Breast epithelium (tissue), 4 donors: Measurements from ENCODE around the gene SLC6A7. TPM values are rescaled to one million over a fixed set of nuclear protein-coding genes. Genes with fewer than 3 reads are reported as not detected.

Experiments used
- DNase-seq, 2 donors: peaks; one replicate each; pipeline ENCODE4 v3.0.0-alpha.2; 2019; ENCODE audit warnings: low spot score in 2 of 2
- H3K27ac ChIP-seq, 2 donors: fragments of 200-600 bp; sonication (generic) in 1 of 2; one replicate each; pipeline ENCODE4 v1.5.1; 2016 to 2019; ENCODE audit warnings: mild to moderate bottlenecking in 1 of 2
- H3K27me3 ChIP-seq, 2 donors: fragments of 200-600 bp; sonication (generic) in 1 of 2; one replicate each; pipeline versions ENCODE4 v1.5.1 to v1.6.0; 2017 to 2019; ENCODE audit warnings: control low read depth in 1 of 2, mild to moderate bottlenecking in 1 of 2
- H3K36me3 ChIP-seq: fragments of 200-600 bp; one replicate; pipeline ENCODE4 v1.5.1; 2019
- H3K4me1 ChIP-seq, 2 donors: fragments of 200-600 bp; sonication (generic); one replicate each; pipeline ENCODE4 v1.5.1; 2016 to 2019; ENCODE audit warnings: control low read depth in 1 of 2
- H3K4me3 ChIP-seq, 3 donors: fragments of 200-600 bp; sonication (generic); 1 replicate in 2 of 3; 2 replicates in 1 of 3; pipeline ENCODE4 v1.5.1; 2016 to 2019; ENCODE audit warnings: mild to moderate bottlenecking in 3 of 3, moderate library complexity in 2 of 3
- H3K9me3 ChIP-seq, 2 donors: fragments of 200-600 bp; sonication (generic) in 1 of 2; one replicate each; pipeline ENCODE4 v1.5.1; 2016 to 2019; ENCODE audit warnings: control low read depth in 1 of 2
- CTCF ChIP-seq, 3 donors: fragments of 450-650 bp; IDR thresholded peaks; one replicate each; pipeline ENCODE4 v1.5.1; 2016 to 2017; ENCODE audit warnings: antibody characterized with exemption in 3 of 3, mild to moderate bottlenecking in 3 of 3, moderate library complexity in 3 of 3
- POLR2A ChIP-seq: fragments of 450-650 bp; IDR thresholded peaks from one replicate; pipeline ENCODE4 v1.6.1; 2016; ENCODE audit warnings: antibody characterized with exemption, mild to moderate bottlenecking, moderate library complexity
- POLR2AphosphoS5 ChIP-seq, 3 donors: sonication (generic); formaldehyde crosslinking; IDR thresholded peaks; one replicate each; pipeline ENCODE4 v1.6.1; 2017; ENCODE audit warnings: antibody characterized with exemption in 3 of 3
- intact Hi-C: fragments of 100-400 bp; cut with DNase I; formaldehyde crosslinking; loops from one replicate; pipeline ENCODE4 v1.15.1; 2023; ENCODE audit warnings: low total_unique reads
- total RNA-seq, 3 donors: library from RNA; depleted of rRNA; stranded (reverse); fragments of >200 nt; gene quantifications; one replicate each; pipeline ENCODE4 v1.1.0, GENCODE V29; 2016

SLC6A7 gene
- under 1 TPM in 2 of 3 donors, not detected in 1; 0.15 to 0.16 TPM for total RNA-seq

GRCh38 chr5:150189728-150190502, at the start of gene SLC6A7:
Gene SLC6A7, plus strand, starts transcription at chr5:150190062. Its CDS starts 266 bp downstream, at chr5:150190328.
- peak within 1 kb of the TSS in 1 of 3 donors; percentile 52 for H3K4me3 ChIP-seq
- no peak for DNase-seq

GRCh38 chr5:150140830-150141229, 49.0 kb upstream of the SLC6A7 start:
- no peak for TF ChIP-seq CTCF (IDR thresholded peaks at IDR 0.05)
- TF ChIP-seq POLR2AphosphoS5 (IDR thresholded peaks at IDR 0.05), result no peak
- no peak for TF ChIP-seq POLR2A
- Histone ChIP-seq H3K27me3 (no peaks in the 10 kb centered on the region), H3K4me1 (peaks cover 11 to 19% of the 10 kb centered on the region in 2 donors), H3K36me3 (no peaks in the 10 kb centered on the region), H3K27ac (peak overlapping the region; percentile 73 to 86), H3K4me3 (peak overlapping the region in 1 of 3 donors; percentile 46), H3K9me3 (no peaks in the 10 kb centered on the region)
- intact Hi-C loops, result no loop called here
- no peak for DNase-seq

More at GRCh38 chr5:150189728-150190502, at the start of gene SLC6A7:
- TF ChIP-seq CTCF (IDR thresholded peaks at IDR 0.05) (no peak), POLR2AphosphoS5 (IDR thresholded peaks at IDR 0.05) (no peak), POLR2A (no peak)
- Histone ChIP-seq H3K4me1 (no peaks in the 10 kb centered on the region), H3K9me3 (no peaks in the 10 kb centered on the region), H3K27ac (no peak within 1 kb of the TSS), H3K36me3 (no peaks in the 10 kb centered on the region), H3K27me3 (peaks cover 9 to 27% of the 10 kb centered on the region in 2 donors)
- intact Hi-C loops, result no loop called here

GRCh38 chr5:150141544-150142184, 48.2 kb upstream of the SLC6A7 start:
- no peaks in the 10 kb centered on the region for H3K27me3 ChIP-seq
- peaks cover 11 to 14% of the 10 kb centered on the region in 2 donors for H3K4me1 ChIP-seq
- intact Hi-C loops, result no loop called here
- no peaks in the 10 kb centered on the region for H3K9me3 ChIP-seq
- H3K4me3 ChIP-seq, result peak overlapping the region in 1 of 3 donors; percentile 22
- no peaks in the 10 kb centered on the region for H3K36me3 ChIP-seq
- DNase-seq, result no peak
- TF ChIP-seq CTCF (IDR thresholded peaks at IDR 0.05), result no peak
- TF ChIP-seq POLR2A, result no peak
- TF ChIP-seq POLR2AphosphoS5 (IDR thresholded peaks at IDR 0.05), result no peak
- peak overlapping the region; percentile 73 to 86 for H3K27ac ChIP-seq

GRCh38 chr5:150142185-150142958, 47.5 kb upstream of the SLC6A7 start:
- peak overlapping the region; percentile 73 to 86 for H3K27ac ChIP-seq
- H3K36me3 ChIP-seq, result no peaks in the 10 kb centered on the region
- no peaks in the 10 kb centered on the region for H3K27me3 ChIP-seq
- H3K4me1 ChIP-seq, result peaks cover 11% of the 10 kb centered on the region in 2 donors
- DNase-seq, result no peak
- TF ChIP-seq POLR2AphosphoS5 (IDR thresholded peaks at IDR 0.05) (no peak), CTCF (IDR thresholded peaks at IDR 0.05) (no peak), POLR2A (no peak)
- H3K4me3 ChIP-seq, result peak overlapping the region in 1 of 3 donors; percentile 22
- intact Hi-C loops, result no loop called here
- H3K9me3 ChIP-seq, result no peaks in the 10 kb centered on the region
